ENCODE measurements around the gene ELAVL3. TPM values are rescaled to one million over a fixed set of nuclear protein-coding genes. Genes with fewer than 3 reads are reported as not detected.
"Not testable (repeated sequence)": the region's sequence is repeated elsewhere in the genome, so short reads cannot be mapped to it uniquely, and the experiment has no call there.

Gene ELAVL3
- total RNA-seq, 1 donor from 2014 or later: not detected

DNA sequence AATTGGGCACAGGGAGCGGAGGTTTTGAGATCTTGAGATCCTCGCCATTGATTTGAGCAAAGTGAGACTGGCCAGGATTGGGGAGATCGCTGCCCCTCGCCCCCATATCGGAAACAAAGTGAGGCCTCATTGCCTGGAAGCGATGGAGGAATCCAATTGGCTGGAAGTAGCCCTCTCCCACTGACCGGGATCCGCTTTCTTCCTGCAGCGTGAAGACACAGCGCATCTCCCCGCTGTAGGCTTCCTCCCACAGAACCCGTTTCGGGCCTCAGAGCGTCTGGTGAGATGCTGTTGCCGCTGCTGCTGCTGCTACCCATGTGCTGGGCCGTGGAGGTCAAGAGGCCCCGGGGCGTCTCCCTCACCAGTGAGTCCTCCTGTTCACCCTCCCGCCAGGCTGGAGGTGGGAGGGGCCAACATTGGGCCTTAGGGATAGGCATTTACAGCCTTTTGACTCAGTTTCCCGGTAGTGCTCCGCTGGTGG is 45.0 kb downstream of the ELAVL3 start:
- DNase-seq: no peak
- Mint-ChIP-seq H3K4me3 (peak overlapping the region; percentile 100), H3K9me3 (no peaks in the 10 kb centered on the region), H3K36me3 (ENCODE audit: low read depth) (peaks cover 42% of the 10 kb centered on the region), H3K4me1 (peaks cover 43% of the 10 kb centered on the region), H3K27ac (peak overlapping the region; percentile 95), H3K27me3 (no peaks in the 10 kb centered on the region)
- intact Hi-C loops (cut with micrococcal nuclease): loop anchor here (1.0 to 5.0 kb wide), 10 partner anchors 14 to 565 kb away; partner anchors contain the start of genes CARM1, CCDC159, ECSIT and TMEM205
- no peak for TF ChIP-seq CTCF (IDR thresholded peaks at IDR 0.05)
- ChIA-PET POLR2A (interaction anchor here (0.6 to 1.4 kb wide), 8 partner anchors 13 to 1617 kb away, joined by 3 to 46 read pairs (median 6); partner anchors contain the start of genes FBXL12 and SWSAP1), CTCF (interaction anchor here (0.6 to 1.9 kb wide), 6 partner anchors 10 to 136 kb away, joined by 3 to 9 read pairs (median 6); no protein-coding TSS in a partner anchor)
- no peak for ATAC-seq (ENCODE audit: low read depth)

- ChIA-PET POLR2A (interaction anchor here (0.6 to 1.4 kb wide), 10 partner anchors 13 to 1616 kb away, joined by 3 to 46 read pairs (median 4); partner anchors contain the start of genes CCDC159, FBXL12, SWSAP1 and TMEM205), CTCF (interaction anchor here (0.6 to 1.9 kb wide), 8 partner anchors 9 to 137 kb away, joined by 3 to 9 read pairs (median 4); partner anchors contain the start of genes CCDC159 and TMEM205)
- Mint-ChIP-seq H3K27me3 (no peaks in the 10 kb centered on the region), H3K9me3 (no peaks in the 10 kb centered on the region), H3K4me3 (peak within 1 kb of the TSS; percentile 100), H3K27ac (peak within 1 kb of the TSS; percentile 95), H3K36me3 (ENCODE audit: low read depth) (peaks cover 37% of the 10 kb centered on the region), H3K4me1 (peaks cover 41% of the 10 kb centered on the region)
- intact Hi-C loops (cut with micrococcal nuclease): loop anchor here (1.0 to 5.0 kb wide), 10 partner anchors 13 to 564 kb away; partner anchors contain the start of genes CARM1, CCDC159, ECSIT and TMEM205
- ATAC-seq (ENCODE audit: low read depth) (peak; percentile 88), DNase-seq (peak; percentile 95)
- peak; percentile 85 for TF ChIP-seq CTCF (IDR thresholded peaks at IDR 0.05)
Measured at GRCh38 chr19:11435057-11435832, 45.6 kb downstream of the ELAVL3 start, which contains the start of the genes ODAD3 and PRKCSH. Gene ODAD3 (minus strand): TSS chr19:11435121. CDS start chr19:11435016, 105 bp downstream. Gene PRKCSH (plus strand): TSS chr19:11435635. CDS start chr19:11436118, 483 bp downstream.

- no peaks in the 10 kb centered on the region for H3K27me3 Mint-ChIP-seq
- CTCF ChIA-PET: interaction anchor here (0.6 to 1.9 kb wide), 7 partner anchors 8 to 88 kb away, joined by 3 to 9 read pairs (median 4); partner anchors contain the start of genes CCDC159 and TMEM205
- TF ChIP-seq CTCF (IDR thresholded peaks at IDR 0.05): no peak
Measured at GRCh38 chr19:11434703-11435056, 46.2 kb downstream of the ELAVL3 start.

DNA sequence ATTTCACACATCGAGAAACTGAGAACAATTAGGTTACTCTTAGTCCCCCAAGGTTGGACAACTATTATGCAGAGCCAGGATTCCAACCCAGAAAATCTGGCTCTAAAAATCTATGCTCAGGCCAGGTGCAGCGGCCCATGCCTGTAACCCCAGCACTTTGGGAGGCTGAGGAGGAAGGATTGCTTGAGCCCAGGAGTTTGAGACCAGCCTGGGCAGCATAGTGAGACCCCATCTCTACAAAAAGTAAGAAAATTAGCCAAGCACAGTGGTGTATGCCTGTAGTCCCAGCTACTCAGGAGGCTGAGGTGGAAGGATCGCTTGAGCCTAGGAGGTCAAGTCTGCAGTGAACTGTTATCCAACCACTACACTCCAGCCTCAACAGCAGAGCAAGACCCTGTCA is 47.3 kb downstream of the ELAVL3 start:
- intact Hi-C loops (cut with micrococcal nuclease); DNase-seq; H3K9me3 Mint-ChIP-seq; H3K4me3 Mint-ChIP-seq; CTCF ChIA-PET; H3K27me3 Mint-ChIP-seq; H3K27ac Mint-ChIP-seq; ATAC-seq (ENCODE audit: low read depth): not testable (repeated sequence)
- peaks cover 40% of the 10 kb centered on the region for H3K4me1 Mint-ChIP-seq
- POLR2A ChIA-PET: interaction anchor here (0.9 kb wide), 1 partner anchor 715 kb away, joined by 7 read pairs; no protein-coding TSS in a partner anchor
- H3K36me3 Mint-ChIP-seq (ENCODE audit: low read depth): peaks cover 27% of the 10 kb centered on the region

More at GRCh38 chr19:11434703-11435056, 46.2 kb downstream of the ELAVL3 start:
- POLR2A ChIA-PET: interaction anchor here (0.6 to 1.4 kb wide), 8 partner anchors 12 to 110 kb away, joined by 3 to 46 read pairs (median 6); partner anchors contain the start of genes CCDC159, SWSAP1 and TMEM205
- Mint-ChIP-seq H3K4me1 (peaks cover 41% of the 10 kb centered on the region), H3K27ac (peak overlapping the region; percentile 95), H3K4me3 (peak overlapping the region; percentile 100), H3K36me3 (ENCODE audit: low read depth) (peaks cover 32% of the 10 kb centered on the region), H3K9me3 (no peaks in the 10 kb centered on the region)
- intact Hi-C loops (cut with micrococcal nuclease): loop anchor here (1.0 to 5.0 kb wide), 10 partner anchors 12 to 564 kb away; partner anchors contain the start of genes CARM1, CCDC159, ECSIT and TMEM205
- DNase-seq (no peak), ATAC-seq (ENCODE audit: low read depth) (peak; percentile 1)

- Mint-ChIP-seq H3K27ac (no peak overlapping the region), H3K27me3 (peaks cover 2% of the 10 kb centered on the region), H3K4me1 (peaks cover 26% of the 10 kb centered on the region), H3K36me3 (ENCODE audit: low read depth) (no peaks in the 10 kb centered on the region), H3K9me3 (no peaks in the 10 kb centered on the region), H3K4me3 (no peak overlapping the region)
- POLR2A ChIA-PET: interaction anchor here (1.2 kb wide), 1 partner anchor 9 kb away, joined by 4 read pairs; no protein-coding TSS in a partner anchor
- TF ChIP-seq CTCF (IDR thresholded peaks at IDR 0.05): no peak
- intact Hi-C loops (cut with micrococcal nuclease): no loop called here
- CTCF ChIA-PET: interaction anchor here (0.9 kb wide), 1 partner anchor 9 kb away, joined by 3 read pairs; the partner anchor contains the start of genes ODAD3 and PRKCSH
- no peak for ATAC-seq (ENCODE audit: low read depth)
- no peak for DNase-seq
Measured at GRCh38 chr19:11426656-11427055, 54.2 kb downstream of the ELAVL3 start.

Data from activated B cell treated with CpG ODN at 0.5 μM for 24 hours (primary cell).